Spinal cord (tissue), 10 donors: ENCODE data around the gene HINFP. TPM values are rescaled to one million over a fixed set of nuclear protein-coding genes. Genes with fewer than 3 reads are reported as not detected.

ENCODE experiments used
- DNase-seq, 6 donors: peaks; one replicate each; pipeline versions ENCODE4 v3.0.0 to v3.0.0-alpha.2; 2013 to 2015; ENCODE audit warnings: low spot score in 6 of 6, low read depth in 4 of 6
- H3K27ac ChIP-seq: one replicate; pipeline ENCODE4 v1.5.1; 2013; ENCODE audit warnings: low read depth, low read length, control low read depth
- H3K27me3 ChIP-seq: one replicate; pipeline ENCODE4 v1.6.1; 2013; ENCODE audit warnings: low read length; ENCODE audit not compliant: control insufficient read depth, insufficient read depth
- H3K36me3 ChIP-seq: one replicate; pipeline ENCODE4 v1.6.1; 2013; ENCODE audit warnings: low read length; ENCODE audit not compliant: control insufficient read depth, insufficient read depth
- H3K4me1 ChIP-seq: one replicate; pipeline ENCODE4 v1.6.1; 2013; ENCODE audit warnings: low read length; ENCODE audit not compliant: control insufficient read depth, insufficient read depth
- H3K4me3 ChIP-seq: one replicate; pipeline ENCODE4 v1.5.1; 2013; ENCODE audit warnings: low read depth, low read length, control low read depth
- H3K9me3 ChIP-seq: one replicate; pipeline ENCODE4 v1.6.1; 2013; ENCODE audit warnings: low read length; ENCODE audit not compliant: control insufficient read depth, insufficient read depth
- WGBS: methylation state at CpG from one replicate; pipeline ENCODE4 v1.1.5; 2013; ENCODE audit warnings: missing lambda C conversion rate; ENCODE audit not compliant: insufficient coverage; 5-methylcytosine and 5-hydroxymethylcytosine counted together
- polyA plus RNA-seq, 2 donors: library from polyadenylated mRNA; unstranded; fragments of 120-200 nt; gene quantifications; one replicate each; pipeline ENCODE4 v1.2.1, GENCODE V29; 2013; ENCODE audit not compliant: insufficient read length in 2 of 2
- total RNA-seq, 2 donors: library from RNA; depleted of rRNA in 1 of 2; stranded (reverse); fragments of 120-200 nt in 1 of 2; fragments of >200 nt in 1 of 2; gene quantifications; one replicate each; pipeline versions ENCODE4 v1.2.3 to v1.2.4, GENCODE V29; 2013 to 2014
- donor health status: healthy.

Gene HINFP
- total and polyA plus RNA-seq, 4 donors, result 15.5 to 38.4 (median 24.5) TPM

DNA sequence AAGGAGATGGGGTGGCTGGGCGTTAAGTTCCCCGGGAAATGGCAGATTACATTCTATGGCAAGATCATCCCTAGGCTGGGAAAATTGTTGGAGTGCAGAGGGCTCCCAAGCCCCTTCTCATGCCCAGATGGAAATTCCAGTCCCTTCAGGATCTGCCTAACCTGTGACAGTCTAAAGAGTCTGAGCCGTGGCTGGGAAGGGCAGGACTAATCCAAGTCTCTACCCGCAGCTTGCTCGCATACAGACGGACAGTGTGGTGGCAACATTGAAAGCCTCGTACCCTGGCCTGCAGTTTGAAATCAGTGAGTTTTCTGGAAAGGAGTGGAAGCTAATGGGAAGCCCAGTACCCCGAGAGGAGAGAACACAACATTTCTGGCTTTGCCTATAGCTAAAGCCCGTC is 33.0 kb upstream of the HINFP start:
- Histone ChIP-seq H3K9me3 (no peaks in the 10 kb centered on the region), H3K27ac (no peak overlapping the region), H3K36me3 (peaks cover 36% of the 10 kb centered on the region), H3K4me1 (peaks cover 38% of the 10 kb centered on the region), H3K27me3 (no peaks in the 10 kb centered on the region), H3K4me3 (no peak overlapping the region)
- no peak for DNase-seq
- WGBS, result 92% methylated on average over 9 of the region's 9 CpGs

DNA sequence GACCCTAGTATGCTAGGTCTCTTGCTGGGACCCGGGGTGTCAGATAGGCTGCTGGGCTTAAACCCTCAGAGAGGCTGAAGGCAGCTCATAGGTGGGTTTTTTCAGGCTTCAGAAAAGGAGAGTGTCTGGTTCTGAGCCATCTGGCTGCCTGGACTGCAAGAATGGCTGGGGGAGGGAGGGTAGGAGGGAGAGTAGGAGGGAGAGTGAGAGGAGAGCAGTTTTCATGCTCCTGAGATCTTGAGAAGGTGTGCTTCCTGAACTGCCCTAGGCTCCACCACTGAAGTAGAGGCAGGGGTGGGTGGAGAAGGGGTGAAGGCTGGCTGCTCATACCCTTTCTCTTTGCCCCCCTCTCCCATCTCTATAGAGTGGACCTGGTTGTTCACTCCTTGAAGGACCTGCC is 32.1 kb upstream of the HINFP start:
- WGBS, result 100% methylated on average over 1 of the region's 1 CpG
- H3K9me3 ChIP-seq, result no peaks in the 10 kb centered on the region

DNA sequence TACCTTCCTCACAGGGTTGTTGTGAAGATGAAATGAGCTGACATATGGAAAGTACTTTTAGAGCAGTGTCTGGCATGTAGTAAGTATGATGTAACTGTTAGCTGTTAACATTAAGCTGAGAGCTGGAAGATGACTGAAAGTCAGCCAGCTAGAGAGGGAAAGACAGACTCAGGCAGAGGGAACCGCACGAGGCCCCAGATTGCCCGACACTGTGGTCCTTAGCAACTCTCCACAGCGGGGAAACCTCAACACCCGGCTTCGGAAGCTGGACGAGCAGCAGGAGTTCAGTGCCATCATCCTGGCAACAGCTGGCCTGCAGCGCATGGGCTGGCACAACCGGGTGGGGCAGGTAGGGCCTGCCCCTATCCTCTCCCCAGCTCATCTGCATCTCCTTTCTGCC is 30.2 kb upstream of the HINFP start:
- Histone ChIP-seq H3K9me3 (no peaks in the 10 kb centered on the region), H3K4me1 (peaks cover 35% of the 10 kb centered on the region), H3K27ac (no peak overlapping the region), H3K4me3 (peak overlapping the region; percentile 24), H3K36me3 (peaks cover 40% of the 10 kb centered on the region), H3K27me3 (no peaks in the 10 kb centered on the region)
- DNase-seq, result no peak
- WGBS, result 35% methylated on average over 8 of the region's 9 CpGs

More for the DNA sequence above, 32.1 kb upstream of the HINFP start:
- H3K4me1 ChIP-seq, result peaks cover 43% of the 10 kb centered on the region
- no peak for DNase-seq
- H3K27ac ChIP-seq, result no peak overlapping the region
- H3K27me3 ChIP-seq, result no peaks in the 10 kb centered on the region
- H3K36me3 ChIP-seq, result peaks cover 40% of the 10 kb centered on the region
- H3K4me3 ChIP-seq, result no peak overlapping the region

DNA sequence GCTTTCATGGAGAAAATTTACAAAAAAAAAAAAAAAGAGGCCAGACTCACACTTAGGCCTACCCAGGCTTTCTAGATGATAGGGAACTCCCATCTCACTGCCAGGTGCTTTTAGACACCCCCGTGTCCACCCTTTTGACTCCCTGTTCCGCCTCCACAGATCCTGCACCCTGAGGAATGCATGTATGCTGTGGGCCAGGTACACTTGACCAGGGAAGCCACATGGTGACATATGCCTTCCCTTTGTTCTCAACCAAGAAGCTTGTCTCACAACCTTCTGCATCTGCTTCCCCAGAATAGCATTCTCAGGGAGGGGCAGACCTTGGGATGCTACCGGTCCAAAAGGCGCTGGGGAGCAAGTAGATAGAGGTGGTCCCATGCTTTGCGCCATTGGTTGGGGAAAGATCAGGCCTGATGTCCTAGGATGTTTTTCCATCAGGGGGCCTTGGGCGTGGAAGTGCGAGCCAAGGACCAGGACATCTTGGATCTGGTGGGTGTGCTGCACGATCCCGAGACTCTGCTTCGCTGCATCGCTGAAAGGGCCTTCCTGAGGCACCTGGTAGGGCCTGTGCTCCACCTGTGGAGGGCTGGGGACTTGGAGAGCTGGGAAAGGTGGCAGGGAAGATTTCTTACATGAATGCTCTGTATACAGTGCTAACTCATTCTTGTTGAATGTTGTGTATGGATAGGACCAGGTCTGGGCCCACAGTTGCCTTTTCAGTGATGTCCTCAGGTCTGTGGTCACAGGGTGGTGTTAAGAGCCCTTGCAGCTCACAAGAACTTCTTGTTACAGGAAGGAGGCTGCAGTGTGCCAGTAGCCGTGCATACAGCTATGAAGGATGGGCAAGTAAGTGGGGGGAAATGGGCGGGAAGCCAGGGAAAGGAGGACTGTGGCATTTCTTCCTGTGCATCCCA is 29.2 kb upstream of the HINFP start:
- no peak for DNase-seq
- peak overlapping the region; percentile 72 for H3K4me3 ChIP-seq
- no peaks in the 10 kb centered on the region for H3K27me3 ChIP-seq
- WGBS, result 74% methylated on average over 13 of the region's 13 CpGs
- H3K36me3 ChIP-seq, result peaks cover 47% of the 10 kb centered on the region
- H3K4me1 ChIP-seq, result peaks cover 34% of the 10 kb centered on the region
- H3K27ac ChIP-seq, result no peak overlapping the region
- H3K9me3 ChIP-seq, result no peaks in the 10 kb centered on the region

DNA sequence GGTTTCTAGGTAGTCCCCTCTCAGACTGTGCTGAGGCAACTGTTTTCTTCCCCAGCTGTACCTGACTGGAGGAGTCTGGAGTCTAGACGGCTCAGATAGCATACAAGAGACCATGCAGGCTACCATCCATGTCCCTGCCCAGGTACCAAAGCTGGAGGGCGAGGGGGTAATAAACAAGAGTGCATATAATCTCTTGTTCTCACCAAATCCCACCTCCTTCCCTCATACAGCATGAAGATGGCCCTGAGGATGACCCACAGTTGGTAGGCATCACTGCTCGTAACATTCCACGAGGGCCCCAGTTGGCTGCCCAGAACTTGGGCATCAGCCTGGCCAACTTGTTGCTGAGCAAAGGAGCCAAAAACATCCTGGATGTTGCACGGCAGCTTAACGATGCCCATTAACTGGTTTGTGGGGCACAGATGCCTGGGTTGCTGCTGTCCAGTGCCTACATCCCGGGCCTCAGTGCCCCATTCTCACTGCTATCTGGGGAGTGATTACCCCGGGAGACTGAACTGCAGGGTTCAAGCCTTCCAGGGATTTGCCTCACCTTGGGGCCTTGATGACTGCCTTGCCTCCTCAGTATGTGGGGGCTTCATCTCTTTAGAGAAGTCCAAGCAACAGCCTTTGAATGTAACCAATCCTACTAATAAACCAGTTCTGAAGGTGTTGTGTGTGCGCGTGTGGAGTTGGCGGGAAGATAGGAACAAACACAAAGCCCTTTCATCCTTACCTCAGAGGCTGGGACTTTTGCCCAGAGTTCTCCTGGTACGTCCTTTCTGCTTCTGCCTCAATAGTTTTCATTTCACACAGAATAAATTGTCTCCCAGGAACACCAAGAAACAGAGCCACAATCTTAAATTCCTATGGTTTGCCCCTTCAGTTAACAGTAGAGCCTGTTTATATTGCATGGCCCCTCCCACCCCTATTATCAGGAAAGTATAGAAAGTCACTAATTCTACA is 28.2 kb upstream of the HINFP start:
- Histone ChIP-seq H3K27ac (peak overlapping the region; percentile 88), H3K27me3 (no peaks in the 10 kb centered on the region), H3K4me1 (peaks cover 34% of the 10 kb centered on the region), H3K36me3 (peaks cover 52% of the 10 kb centered on the region), H3K4me3 (peak overlapping the region; percentile 72), H3K9me3 (no peaks in the 10 kb centered on the region)
- WGBS, result 18% methylated on average over 9 of the region's 12 CpGs
- DNase-seq, result peak in 2 of 6 donors; percentile 20 to 54

DNA sequence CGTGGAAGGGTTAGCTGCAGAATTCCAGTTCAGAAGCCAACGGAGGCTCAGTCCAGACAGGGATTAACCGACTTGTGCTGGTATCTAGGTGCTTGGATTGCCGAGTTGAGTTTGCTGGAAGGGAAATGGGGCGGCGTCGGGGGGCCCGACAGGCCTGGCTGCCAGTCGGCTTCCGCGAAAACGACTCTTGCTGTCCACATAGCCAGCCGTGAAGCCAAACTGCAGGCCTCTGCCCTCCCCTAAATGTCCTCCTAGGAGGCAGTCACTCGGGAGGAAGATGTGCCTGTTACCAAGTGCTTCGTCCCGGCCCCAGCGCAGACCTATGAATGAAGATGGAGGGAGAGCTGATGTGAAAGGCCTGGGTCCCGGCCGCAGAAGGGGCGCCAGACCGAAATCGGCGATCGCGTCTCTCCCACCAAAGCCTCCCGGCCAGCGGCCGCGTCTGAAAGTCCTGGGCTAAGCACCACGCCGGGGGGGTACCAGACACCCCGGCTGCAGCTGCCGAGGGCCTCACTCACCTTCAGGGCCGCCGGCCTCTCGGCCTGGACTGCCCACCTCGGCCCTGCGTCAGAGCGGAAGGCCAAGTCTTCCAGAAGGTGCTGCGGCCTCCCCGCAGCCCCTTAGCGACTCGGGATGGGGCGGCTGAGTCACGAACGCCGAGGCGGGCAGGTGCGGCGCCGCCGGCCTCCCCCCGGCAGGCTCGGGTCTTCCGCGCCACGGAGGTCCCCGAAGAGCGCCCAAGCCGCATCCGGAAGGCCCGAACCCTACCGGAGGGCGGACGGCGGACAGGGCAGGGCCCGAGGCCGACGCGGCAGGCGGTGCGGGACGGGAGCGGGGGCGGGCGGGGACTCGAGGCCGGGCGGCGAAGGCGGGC is 27.2 kb upstream of the HINFP start:
- Histone ChIP-seq H3K9me3 (no peaks in the 10 kb centered on the region), H3K27me3 (no peaks in the 10 kb centered on the region), H3K4me1 (peaks cover 34% of the 10 kb centered on the region), H3K4me3 (peak overlapping the region; percentile 72), H3K36me3 (peaks cover 50% of the 10 kb centered on the region), H3K27ac (peak overlapping the region; percentile 88)
- DNase-seq, result peak in 2 of 6 donors; percentile 34 to 50
- under 1% methylated on average over 80 of the region's 81 CpGs for WGBS

DNA sequence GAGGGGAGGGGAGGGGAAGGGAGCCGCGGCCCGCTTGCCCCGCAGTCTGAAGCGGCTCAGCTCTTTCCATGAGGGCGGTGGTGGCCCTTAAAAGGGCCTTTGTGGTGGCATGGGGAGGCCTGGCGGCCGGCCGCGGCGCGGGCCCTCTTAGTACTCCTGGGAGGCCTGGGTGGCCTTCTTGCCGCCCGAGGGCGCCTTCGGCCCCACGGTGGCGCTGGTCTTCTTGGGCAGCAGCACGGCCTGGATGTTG is 26.6 kb upstream of the HINFP start:
- DNase-seq, result peak in 1 of 6 donors; percentile 89
- H3K9me3 ChIP-seq, result no peaks in the 10 kb centered on the region
- H3K4me3 ChIP-seq, result peak overlapping the region; percentile 72
- peaks cover 46% of the 10 kb centered on the region for H3K36me3 ChIP-seq
- H3K27me3 ChIP-seq, result no peaks in the 10 kb centered on the region
- 0% methylated on average over 19 of the region's 19 CpGs for WGBS
- peaks cover 34% of the 10 kb centered on the region for H3K4me1 ChIP-seq
- H3K27ac ChIP-seq, result peak overlapping the region; percentile 87

DNA sequence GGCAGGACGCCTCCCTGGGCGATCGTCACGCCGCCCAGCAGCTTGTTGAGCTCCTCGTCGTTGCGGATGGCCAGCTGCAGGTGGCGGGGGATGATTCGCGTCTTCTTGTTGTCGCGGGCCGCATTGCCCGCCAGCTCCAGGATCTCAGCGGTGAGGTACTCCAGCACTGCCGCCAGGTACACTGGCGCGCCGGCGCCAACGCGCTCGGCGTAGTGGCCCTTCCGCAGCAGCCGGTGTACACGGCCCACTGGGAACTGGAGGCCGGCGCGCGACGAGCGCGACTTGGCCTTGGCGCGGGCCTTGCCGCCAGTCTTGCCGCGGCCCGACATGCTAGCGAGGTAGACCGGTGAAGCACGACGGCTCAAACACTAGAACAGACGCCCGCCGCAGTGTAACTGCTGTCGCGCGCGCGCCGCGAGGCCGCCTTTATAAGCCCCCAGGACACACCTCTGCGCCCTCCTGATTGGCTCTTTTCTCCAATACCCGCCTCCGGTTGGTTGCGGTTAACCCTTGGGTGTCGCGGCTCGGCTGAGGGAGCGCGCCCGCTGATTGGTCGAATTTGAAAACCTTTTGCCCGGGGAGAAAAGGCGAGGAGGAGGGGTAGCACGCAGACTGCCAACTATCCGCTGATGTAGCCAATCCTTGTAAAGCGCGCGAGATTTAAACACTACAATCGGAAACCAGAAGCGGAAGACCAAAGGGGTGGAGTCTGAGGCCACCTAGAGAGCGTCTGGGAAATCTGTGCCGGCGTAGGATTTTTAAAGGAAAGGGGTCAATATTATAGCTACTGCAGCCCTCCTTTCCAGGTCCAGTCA is 26.1 kb upstream of the HINFP start:
- peak overlapping the region; percentile 87 for H3K27ac ChIP-seq
- DNase-seq, result peak; percentile 97 to 100 (median 99)
- peak overlapping the region; percentile 72 for H3K4me3 ChIP-seq
- no peaks in the 10 kb centered on the region for H3K27me3 ChIP-seq
- under 1% methylated on average over 70 of the region's 79 CpGs for WGBS
- no peaks in the 10 kb centered on the region for H3K9me3 ChIP-seq
- H3K36me3 ChIP-seq, result peaks cover 41% of the 10 kb centered on the region
- peaks cover 34% of the 10 kb centered on the region for H3K4me1 ChIP-seq
